ENCODE measurements around the gene TRIM13. TPM values are rescaled to one million over a fixed set of nuclear protein-coding genes. Genes with fewer than 3 reads are reported as not detected.

TRIM13 gene
- total RNA-seq, 1 experiment from 2014 or later: 27.2 TPM

DNA sequence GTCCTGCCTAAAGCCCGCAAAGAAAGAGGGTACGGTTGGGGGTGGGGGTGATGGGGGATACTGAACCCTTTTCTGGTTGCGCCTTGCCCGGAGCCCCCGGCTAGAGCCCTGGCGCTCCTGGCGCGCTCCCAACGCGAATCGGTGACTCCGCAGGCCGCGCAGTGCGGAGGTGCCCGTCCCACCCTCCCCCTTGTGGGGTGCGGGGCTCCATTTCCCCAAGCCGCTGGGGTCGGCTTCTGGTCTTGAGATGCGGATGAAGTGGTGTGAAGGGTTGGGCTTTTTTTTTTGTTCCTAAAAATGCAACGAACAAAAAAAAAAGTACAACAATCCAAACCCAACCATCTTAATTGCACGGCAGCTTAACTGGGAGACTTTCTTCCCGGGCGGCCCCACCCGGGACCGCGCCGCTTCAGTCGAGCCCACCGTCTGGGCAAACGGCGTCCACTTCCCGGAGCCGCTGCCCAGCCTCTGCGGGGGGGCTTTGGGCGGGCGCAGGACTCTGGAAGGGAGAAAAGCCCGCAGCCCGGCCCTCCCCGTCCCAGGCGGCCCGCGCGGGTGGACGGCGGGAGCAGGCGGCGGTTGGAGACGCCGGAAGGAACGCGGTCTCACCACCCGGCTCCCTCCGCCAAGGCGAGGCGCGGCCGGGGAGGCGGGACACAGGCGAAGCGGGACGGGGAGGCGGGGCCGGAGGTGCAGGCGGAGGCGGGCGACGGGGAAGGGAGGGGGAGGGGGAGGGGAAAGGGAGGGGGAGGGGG, 504 bp upstream of the TRIM13 start:
- DNase-seq (ENCODE audit: low read depth): peak; percentile 71

DNA sequence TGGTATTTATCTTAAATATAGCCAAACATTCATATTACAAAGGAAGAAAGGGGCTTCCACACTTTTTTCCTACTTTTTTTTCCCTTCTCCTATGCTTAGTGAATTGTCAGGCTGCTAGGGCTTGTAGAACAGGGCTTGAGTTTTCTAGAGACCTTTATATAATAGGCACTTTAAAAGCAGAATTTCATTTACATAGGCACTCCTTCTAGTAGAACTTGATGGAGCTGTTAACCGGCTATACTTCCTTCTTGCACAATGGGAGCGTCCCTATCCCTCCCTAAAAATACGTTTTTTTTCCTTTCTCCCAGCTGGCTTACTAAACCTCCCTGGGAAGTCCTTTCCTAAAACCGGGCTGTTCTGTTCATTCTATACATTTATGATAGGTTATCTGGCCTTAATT, 1.1 kb downstream of the TRIM13 start:
- no peak for DNase-seq (ENCODE audit: low read depth)

GRCh38 chr13:49998714-49999624, 2.1 kb downstream of the TRIM13 start:
- DNase-seq (ENCODE audit: low read depth): no peak

DNA sequence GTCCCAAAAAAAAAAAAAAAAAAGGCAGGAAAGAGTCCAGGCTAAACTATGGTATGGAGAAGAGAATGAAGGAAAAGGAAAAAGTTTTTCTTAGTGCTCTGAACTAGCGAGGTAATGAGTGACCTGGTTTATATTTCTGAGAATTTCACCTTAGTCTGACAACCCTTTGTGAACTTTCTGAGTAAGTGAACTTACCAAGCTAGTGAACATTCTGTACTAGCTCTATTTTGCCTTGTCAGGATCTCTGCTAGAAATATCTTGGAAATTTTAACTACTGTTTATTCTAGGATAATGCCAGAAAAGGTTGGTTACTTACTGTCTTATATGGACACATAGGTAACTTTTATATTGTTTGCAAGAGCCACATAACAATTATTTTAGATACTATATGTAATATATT, 4.4 kb downstream of the TRIM13 start:
- no peak for DNase-seq (ENCODE audit: low read depth)

GRCh38 chr13:50006426-50007135, 9.7 kb downstream of the TRIM13 start:
- no peak for DNase-seq (ENCODE audit: low read depth)

DNA sequence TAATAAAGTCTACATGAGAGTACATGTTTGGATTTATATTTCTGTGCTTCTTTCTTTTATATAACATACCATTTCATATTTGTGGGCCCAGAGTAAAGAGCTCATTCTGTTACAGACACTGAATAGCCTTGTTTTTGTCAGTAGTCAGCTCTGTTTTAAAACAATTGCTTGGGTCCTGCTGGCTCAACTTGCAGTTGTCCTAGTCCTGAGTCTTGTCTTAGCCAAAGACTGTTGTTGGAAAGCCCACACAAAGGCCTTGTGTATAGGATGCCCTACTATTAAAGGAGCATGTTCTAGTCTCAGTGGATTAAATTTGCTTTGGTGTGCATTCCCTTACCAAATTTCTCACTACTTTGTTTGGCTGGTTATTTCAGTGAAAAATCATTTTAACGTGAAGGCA, 14.6 kb downstream of the TRIM13 start:
- no peak for DNase-seq (ENCODE audit: low read depth)

- DNase-seq (ENCODE audit: low read depth): no peak
Observed at GRCh38 chr13:50012396-50013169, 15.7 kb downstream of the TRIM13 start.

- DNase-seq (ENCODE audit: low read depth): no peak
Observed at GRCh38 chr13:50014386-50014785, 17.5 kb downstream of the TRIM13 start.

DNA sequence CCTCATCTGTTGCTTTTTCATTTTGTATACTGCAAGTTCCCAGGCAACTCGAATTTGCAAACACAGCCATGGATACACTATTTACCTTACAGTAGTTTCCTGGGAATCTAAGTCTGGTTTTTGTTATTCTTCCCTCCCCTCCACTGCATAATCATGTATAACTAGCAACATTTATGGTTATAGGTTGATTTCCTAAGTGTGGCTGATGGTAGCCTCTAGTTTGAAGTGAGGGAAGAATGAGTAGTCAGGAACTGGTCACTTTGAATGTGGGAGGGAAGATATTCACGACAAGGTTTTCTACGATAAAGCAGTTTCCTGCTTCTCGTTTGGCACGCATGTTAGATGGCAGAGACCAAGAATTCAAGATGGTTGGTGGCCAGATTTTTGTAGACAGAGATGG, 18.4 kb downstream of the TRIM13 start, which contains the start of gene KCNRG:
Gene KCNRG, plus strand, starts transcription at position 187 of the 400 bp plus-strand sequence. Its CDS starts 50 bp downstream, at position 237.
- DNase-seq (ENCODE audit: low read depth): no peak

- no peak for DNase-seq (ENCODE audit: low read depth)
Observed at GRCh38 chr13:50015750-50016149, 18.9 kb downstream of the TRIM13 start.

DNA sequence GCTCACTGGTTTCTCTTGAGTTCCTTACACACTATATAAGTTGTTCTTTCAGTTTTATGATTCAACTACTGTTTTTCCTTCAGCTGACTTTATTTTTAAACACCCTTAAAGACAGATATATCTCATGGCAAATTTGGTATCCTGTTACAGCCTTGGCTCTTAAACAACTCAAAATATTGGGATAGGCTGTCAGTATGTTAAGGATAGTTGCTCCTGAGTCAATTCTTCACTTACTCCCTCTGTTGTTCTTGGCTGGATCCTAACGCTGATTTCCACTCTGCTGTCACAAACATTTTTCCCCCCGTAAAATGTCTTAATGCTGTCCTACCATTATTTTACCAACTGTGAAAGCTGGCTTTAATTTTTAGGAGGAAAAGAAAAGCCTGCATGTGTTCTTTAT, 19.6 kb downstream of the TRIM13 start:
- DNase-seq (ENCODE audit: low read depth): no peak

DNA sequence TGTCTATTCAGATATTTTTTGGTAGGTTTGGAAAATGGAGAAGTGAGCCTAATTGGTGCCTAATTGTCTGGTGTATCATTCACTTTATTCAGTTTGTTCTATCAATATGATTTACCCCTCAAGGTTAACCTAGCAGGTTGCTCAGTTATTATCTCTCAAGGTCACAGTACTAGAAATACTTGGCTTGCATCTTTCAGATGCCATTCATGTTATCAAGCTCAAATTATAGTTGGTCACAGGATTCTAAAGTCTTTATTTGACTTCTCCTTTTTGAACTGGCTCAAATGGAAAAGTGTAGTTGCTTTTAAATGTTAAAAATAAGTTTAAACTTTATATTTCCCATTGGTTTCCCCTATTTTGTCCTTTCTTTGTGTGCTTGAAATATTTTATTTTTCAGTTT, 21.0 kb downstream of the TRIM13 start:
- DNase-seq (ENCODE audit: low read depth): no peak

GRCh38 chr13:50025436-50025835, 28.6 kb downstream of the TRIM13 start:
- no peak for DNase-seq (ENCODE audit: low read depth)

- DNase-seq (ENCODE audit: low read depth): no peak
Observed at GRCh38 chr13:50026788-50027473, 30.1 kb downstream of the TRIM13 start.

DNA sequence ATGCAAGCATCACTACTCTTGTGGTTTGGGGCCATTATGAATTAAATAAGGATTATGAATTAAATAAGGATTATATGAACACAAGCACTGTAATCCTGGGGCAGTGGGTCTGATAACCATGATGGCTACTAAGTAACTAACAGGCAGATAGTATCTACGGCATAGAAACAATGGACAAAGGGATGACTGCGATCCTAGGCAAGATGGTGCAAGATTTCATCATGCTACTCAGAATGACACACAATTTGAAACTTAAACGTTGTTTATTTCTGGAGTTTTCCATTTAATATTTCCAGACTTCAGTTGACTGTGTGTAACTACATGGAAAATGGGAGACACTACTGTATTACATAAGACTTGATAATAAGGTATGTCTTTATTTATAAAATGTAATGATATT, 33.5 kb downstream of the TRIM13 start:
- no peak for DNase-seq (ENCODE audit: low read depth)

DNA sequence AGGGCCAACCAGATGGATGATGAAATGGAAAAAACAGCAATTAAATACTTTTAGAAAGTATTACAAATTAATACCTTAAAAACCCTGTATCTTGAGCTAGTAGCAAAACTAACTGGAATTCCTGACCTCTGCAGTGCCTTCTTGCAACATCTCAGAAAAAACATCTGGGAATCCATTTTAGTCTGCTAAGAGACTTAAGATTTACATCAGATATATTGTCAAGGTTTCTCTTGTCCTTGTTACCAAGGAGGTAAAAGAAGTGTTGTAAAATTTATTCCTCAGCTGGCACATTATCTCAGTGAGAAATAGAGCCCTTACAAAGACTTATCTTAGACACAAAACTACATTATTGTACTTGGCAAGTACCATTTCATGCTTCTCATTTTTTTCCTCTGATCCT, 36.9 kb downstream of the TRIM13 start:
- DNase-seq (ENCODE audit: low read depth): no peak

- DNase-seq (ENCODE audit: low read depth): no peak
Observed at GRCh38 chr13:50037788-50038187, 40.9 kb downstream of the TRIM13 start.

- no peak for DNase-seq (ENCODE audit: low read depth)
Observed at GRCh38 chr13:50038266-50038665, 41.4 kb downstream of the TRIM13 start.

- no peak for DNase-seq (ENCODE audit: low read depth)
Observed at GRCh38 chr13:50052478-50052877, 55.6 kb downstream of the TRIM13 start.

GRCh38 chr13:50053844-50054243, 57.0 kb downstream of the TRIM13 start:
- no peak for DNase-seq (ENCODE audit: low read depth)
